GM21723 (cell line): ENCODE results near the gene AARS2.

ENCODE experiments used
- ATAC-seq: cut with Tn5 transposase; IDR thresholded peaks from one replicate; pipeline ENCODE4 v1.9.1; 2021; ENCODE audit warnings: mild to moderate bottlenecking, moderate library complexity; ENCODE audit not compliant: unreplicated experiment

AARS2 gene

GRCh38 chr6:44301782-44302564, 11.2 kb downstream of the AARS2 start:
- no peak for ATAC-seq

- ATAC-seq = no peak
Observed at GRCh38 chr6:44301106-44301505, 12.0 kb downstream of the AARS2 start.

- no peak for ATAC-seq
Observed at GRCh38 chr6:44300292-44300823, 12.8 kb downstream of the AARS2 start.

- no peak for ATAC-seq
Observed at GRCh38 chr6:44298864-44299263, 14.3 kb downstream of the AARS2 start.

DNA sequence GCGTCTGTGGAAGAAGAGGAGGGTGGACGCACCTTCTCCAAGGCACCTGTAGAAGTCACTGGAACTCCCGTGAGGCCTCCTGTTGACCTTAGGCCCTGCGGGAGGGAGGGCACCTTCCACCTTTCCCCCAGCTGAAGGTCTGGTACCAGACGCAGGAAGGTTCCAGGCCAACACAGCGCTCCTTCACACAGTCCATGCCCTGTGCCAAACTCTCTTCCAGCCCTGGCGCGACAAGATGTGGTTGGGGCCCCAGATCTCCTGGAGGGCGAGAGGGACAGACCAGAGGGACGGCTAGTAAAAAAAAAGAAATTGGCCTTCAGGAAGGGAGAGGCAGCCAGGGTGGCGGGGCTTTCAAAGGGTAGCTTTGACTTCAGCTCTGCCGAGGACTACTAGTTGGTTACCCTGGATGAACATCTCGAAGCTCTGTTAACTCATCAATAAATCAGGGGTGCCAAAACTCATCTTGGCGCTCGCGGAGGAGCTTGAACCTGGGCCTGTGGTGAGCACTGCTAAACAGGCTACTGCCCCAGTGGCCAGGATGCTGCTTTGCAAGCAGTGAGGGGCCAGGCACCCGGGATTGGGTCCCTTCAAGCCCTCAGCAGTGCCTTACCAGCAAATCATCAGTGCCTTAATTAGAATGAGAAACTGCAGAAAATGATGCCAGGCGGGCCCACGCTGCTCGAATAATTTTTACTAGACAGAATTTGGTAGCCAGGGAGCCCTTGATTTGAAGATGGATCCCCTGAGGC, 14.9 kb downstream of the AARS2 start:
- ATAC-seq = no peak

- ATAC-seq = no peak
Observed at GRCh38 chr6:44297063-44298038, 15.8 kb downstream of the AARS2 start.

DNA sequence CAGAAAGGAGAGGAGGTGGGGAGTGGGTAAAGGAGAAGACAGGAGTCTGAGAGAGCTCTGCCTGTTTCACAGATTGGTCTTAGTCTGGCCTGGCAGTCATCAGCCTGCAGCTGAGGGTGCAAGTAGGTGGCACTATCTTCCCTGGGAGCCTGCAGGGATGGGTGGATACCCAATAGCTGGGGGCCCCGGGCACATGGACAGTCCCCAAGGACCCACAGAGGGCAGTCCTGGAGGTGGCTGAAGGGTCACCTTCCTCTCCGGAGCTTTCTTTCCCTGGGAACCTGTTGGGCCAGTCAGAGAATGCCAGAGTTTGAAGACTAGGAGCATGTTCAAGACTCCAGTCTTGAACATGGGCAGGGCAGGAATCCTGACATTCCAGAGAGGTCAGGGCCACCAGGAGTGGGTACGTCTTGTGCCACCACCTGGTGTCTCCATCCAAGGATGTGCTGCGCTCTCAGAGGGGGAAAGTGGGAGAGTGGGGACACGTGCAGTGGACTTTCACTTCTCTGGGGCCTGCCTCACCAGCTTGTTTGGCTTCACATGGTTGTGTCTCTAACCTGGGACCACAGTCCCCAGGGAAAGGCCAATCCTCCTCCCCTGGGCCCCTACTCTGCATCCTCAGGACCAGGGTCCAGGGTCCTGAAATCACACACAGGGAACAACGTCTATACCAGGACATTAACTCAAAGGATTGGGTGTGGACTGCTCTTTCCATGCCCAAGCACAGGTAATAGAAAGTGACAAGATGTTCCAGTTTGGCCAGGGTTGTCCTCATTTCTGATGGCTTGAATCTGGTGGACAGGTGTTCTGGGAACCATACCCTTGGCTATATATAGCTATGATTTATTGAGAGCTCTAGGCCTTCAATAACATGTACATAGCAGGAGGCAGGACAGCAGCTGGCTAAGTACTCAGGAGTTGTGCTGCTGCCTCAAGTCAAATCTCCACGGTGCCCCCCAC, 18.0 kb downstream of the AARS2 start:
- ATAC-seq = no peak

- ATAC-seq = no peak
Observed at GRCh38 chr6:44292661-44293365, 20.3 kb downstream of the AARS2 start.

- ATAC-seq = no peak
Observed at GRCh38 chr6:44291841-44292240, 21.3 kb downstream of the AARS2 start.

DNA sequence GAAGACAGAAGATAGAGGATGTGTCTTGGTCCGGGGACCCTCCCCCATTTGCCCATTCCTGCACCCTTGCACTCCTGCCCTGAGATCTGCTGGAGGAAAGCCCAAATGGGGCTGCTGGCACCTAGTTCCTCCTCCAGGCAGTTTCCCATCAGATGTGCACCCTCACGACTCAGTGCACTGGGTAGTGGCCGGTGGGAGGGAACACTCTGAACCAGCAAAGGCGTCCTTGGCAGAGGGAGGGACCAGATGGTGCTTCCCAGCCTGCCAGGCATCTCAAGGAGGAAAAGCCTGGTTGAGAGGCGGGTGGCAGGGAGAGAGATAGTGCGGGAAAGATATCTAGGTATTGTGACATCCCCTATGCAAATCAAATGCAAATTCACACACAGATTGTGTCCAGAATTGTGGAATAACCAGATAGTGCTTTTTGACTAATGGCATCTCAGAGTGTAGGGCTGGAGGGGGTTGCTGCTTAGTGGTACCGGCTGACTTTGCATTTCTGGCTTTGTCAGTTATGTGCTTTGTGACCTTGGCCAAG, 23.4 kb downstream of the AARS2 start:
- ATAC-seq = no peak

DNA sequence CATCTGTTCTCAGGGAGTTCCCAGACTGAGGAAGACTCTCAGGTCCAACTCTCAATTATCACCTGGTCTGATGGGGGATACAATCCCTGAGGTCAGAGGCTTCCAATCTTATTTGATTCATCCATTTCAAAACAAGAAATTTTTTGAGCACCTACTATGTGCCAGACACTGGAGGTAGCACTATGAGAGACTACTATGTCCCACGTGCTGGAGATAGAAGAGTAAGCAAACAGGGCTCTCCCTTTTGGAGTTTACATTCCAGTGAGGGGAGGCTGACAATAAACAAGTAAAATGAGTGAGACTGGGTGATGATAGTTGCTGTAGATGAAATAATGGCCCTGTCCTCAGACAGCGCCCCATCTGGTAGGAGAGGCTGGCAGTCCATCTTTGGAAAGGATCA, 26.4 kb downstream of the AARS2 start:
- no peak for ATAC-seq

- ATAC-seq = no peak
Observed at GRCh38 chr6:44286285-44286565, 26.9 kb downstream of the AARS2 start.

DNA sequence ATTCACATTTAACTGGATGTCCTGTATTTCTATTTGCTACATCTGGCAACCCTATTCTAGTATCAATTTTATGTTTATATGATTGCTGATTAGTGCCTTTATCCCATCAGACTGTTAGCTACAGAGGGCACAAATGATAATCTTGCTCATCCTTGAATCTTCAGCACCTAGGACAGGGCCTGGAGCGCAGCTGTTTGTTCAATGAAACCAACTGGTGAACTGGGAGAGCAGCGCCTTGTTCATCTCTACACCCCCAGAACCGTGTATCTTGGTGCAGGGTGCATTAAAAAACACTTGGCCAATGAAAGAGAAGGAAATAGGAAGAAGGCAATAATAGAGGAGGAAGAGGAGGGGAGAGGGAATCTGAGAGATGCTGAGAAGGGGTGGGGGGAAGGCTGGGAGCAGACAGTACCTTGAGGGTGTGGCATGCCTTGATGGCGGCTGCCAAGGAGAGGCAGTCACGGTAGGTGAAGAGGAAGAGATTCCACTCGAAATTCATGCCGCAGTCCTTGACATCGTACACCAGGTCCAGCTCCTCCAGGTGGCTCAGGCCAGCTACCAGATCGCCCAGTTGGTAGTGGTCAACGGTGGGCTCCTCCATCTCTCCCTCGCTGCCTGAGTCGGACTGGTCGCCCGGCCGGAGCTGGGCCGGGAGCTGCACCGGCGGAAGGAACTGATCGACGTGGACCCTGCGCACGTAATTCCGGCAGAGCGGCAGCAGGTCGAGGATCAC, 27.4 kb downstream of the AARS2 start:
- no peak for ATAC-seq

DNA sequence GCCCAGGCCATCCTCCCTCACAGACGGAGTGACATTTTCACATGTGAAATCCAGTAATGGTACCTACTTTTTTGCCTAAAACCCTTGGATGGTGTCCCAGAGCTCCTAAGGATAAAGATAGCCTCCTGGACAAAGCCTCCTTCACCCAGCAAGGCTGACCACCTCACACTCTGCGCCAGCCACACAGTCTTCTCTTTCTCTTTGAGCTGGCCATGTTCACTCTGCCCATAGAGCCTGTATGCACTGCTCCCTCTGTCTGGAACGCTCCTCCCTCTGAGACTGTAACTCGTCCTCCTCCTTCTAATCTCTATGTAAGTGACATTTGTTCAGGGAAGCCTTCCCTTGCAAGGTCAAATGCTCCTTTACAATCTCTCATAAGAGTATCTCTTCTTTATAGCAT, 28.3 kb downstream of the AARS2 start:
- no peak for ATAC-seq

GRCh38 chr6:44284121-44284520, 29.0 kb downstream of the AARS2 start:
- ATAC-seq = no peak

DNA sequence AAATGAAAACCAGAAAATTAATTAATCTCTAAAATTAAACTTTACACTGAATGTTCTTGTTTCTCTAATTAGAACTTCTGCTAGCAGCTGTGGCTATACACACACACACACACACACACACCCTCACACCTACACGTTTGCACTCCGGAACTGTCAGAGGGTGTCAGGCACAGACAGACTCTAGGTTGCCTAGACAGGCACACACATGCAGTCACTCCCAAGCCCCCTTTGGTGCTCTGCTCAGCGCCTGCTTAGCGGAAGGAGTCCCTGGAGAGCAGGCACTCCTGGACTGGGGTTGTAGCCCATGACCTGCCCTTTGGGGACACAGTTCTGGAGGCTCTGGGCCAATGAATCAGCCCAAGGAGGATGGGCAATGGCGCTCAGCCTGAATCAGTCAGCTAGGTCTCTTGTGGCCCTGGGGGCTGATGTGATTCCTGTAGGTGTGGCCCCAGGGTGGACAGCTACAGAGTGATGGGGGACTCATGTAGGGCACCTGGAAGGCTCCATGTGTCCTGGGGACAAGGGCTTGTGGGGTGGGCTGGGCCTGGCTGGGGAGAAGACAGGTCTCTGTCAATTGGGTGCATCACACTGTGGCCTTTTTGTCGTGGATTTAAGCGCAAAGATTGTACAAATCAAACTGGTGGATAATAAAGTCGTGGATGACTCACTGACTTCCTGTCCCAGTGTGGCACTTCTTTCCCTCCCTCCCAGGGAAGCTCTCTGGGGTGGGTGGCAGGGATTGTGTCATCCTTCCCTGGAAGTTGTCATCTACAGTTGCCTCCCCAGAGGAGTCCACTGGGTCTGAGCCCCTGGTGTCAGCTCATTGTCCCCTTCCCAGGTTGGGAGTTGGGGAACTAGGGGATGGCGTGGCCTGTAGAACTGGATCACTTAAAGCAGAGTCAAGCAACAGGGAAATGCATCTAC, 34.1 kb downstream of the AARS2 start:
- ATAC-seq = no peak

DNA sequence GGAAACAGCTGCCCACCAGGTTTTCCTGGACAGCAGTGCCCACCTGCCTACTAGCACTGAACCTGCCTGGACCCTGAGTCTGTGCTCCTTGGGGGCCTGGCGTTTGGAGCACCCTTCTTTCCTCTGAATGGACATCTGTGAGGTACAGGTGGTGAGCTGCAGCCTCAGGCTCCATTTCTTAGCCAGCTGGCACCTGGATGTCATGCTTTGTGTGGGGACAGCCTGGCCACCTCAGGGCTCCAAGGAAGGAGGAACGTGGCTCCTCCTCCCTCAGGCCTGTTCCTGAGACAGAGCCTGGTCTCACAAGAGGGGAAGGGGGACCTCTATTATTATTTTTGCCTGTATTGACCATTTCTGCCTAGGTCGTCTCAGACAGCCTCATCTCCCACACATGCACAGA, 34.8 kb downstream of the AARS2 start:
- no peak for ATAC-seq
